Epithelial cell of proximal tubule (primary cell): ENCODE measurements around the gene SMAD3. TPM values are rescaled to one million over a fixed set of nuclear protein-coding genes. Genes with fewer than 3 reads are reported as not detected.

Source experiments
- DNase-seq: peaks from one replicate; pipeline ENCODE4 v3.0.0-alpha.2; 2011; ENCODE audit warnings: low read depth
- H3K4me3 ChIP-seq: 2 replicates; pipeline ENCODE4 v1.5.1; 2011; ENCODE audit warnings: low read depth, mild to moderate bottlenecking, low read length
- CTCF ChIP-seq: conservative IDR thresholded peaks from 2 replicates; pipeline ENCODE4 v1.5.1; 2012; ENCODE audit warnings: low read depth, mild to moderate bottlenecking, low read length
- total RNA-seq: library from RNA; depleted of rRNA; stranded (reverse); fragments of >200 nt; gene quantifications from 2 replicates; pipeline ENCODE4 v1.2.3, GENCODE V29; 2015

Gene SMAD3
- total RNA-seq, 1 donor from 2014 or later, result 97.4 TPM

DNA sequence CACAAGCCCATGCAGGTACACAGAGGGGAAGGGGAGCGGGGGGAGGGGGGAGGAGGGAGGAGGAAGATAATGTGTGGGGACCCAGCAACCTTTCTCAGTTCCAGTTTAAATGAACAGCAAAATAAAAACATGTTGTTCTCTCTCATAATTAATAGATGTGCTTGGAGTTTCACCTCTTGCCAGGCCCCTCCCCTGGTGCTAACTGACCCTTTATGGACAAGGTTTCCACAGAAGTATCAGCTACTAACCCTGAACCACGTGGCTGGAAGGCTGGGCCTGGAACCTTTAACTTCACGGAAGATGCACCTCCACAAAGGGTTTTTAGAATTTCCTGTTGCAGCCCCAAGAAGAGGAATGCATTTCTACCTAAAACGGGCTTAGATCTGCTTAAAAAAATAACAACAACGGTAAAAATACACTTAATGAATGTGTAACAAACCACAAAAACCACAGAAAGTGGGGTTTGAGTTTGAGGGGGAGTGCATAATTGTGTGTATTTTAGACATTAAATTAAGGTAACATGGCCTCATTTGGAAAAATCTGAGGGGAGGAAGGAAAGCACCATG lies 14.8 kb upstream of the SMAD3 start:
- no peak overlapping the region for H3K4me3 ChIP-seq
- DNase-seq, result no peak
- TF ChIP-seq CTCF, result no peak

- DNase-seq, result no peak
- no peak overlapping the region for H3K4me3 ChIP-seq
- no peak for TF ChIP-seq CTCF
Observed at GRCh38 chr15:67051088-67052045, 14.0 kb upstream of the SMAD3 start.

DNA sequence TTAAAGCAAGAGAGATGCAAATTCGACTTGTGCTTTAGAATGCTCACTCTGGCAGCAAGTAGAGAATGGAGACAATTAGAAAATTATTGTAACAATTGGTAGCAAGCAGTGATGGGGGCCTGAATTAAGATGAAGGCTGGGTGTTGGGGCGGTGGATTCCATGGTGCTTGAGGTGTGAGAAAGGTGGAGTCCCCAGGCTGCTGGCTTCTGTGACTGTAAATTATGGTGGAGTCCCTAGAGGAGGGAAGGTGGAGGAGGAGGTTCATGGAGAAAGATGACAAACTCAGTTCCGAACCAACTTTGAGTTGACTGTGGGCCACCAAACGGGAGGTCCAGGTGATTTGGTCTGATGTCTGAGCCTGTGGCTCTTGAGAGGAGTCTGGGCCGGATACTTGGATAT lies 10.7 kb upstream of the SMAD3 start:
- no peak for DNase-seq
- TF ChIP-seq CTCF, result no peak
- H3K4me3 ChIP-seq, result no peak overlapping the region

DNA sequence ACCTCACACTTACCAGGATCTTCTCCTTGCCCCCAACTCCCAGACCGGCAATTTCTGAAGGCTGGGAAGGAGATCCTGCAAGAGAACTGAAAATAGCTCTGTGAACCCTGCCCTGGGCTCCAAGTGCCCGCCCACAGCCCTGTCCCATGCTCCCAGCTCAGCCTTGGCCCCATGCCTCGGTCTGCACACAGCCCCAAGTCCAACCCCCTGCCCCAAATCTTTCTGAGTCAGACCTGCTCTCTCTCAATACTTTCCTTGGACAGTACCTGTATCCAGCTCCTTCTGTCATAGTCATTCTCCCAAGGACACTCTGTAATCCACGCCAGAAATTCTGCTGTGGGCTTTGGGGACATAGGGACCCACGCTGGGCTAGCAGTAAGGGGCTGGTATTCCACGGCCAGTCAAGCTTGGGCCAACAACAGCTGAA lies 6.3 kb upstream of the SMAD3 start:
- H3K4me3 ChIP-seq, result peak overlapping the region; percentile 51
- TF ChIP-seq CTCF, result no peak
- DNase-seq, result no peak

DNA sequence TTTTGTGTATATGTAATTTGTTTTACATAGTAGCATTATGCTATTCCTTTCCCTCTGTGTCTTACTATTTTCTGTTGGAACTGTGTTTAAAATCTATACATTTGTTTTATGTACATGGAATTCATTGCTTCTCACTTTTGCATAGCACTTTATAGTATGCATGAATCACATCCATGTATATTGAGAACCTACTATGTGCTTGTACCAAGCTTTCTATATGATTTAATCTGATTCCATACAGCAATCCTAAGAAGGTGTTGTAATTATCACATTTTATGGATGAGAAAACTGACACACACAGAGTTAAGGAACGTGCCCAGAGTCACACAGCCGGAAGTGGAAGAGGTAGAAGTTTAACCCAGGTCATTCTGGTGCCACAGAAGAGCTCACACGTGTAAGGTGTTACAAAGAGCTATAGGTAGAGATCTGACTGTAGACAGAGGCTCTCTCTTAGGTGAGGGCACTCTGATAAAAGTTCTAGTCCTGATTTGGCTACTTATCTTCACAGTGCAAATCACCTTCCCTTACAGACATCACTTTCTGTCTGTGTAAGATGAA lies 3.5 kb upstream of the SMAD3 start:
- no peak for DNase-seq
- no peak for TF ChIP-seq CTCF

DNA sequence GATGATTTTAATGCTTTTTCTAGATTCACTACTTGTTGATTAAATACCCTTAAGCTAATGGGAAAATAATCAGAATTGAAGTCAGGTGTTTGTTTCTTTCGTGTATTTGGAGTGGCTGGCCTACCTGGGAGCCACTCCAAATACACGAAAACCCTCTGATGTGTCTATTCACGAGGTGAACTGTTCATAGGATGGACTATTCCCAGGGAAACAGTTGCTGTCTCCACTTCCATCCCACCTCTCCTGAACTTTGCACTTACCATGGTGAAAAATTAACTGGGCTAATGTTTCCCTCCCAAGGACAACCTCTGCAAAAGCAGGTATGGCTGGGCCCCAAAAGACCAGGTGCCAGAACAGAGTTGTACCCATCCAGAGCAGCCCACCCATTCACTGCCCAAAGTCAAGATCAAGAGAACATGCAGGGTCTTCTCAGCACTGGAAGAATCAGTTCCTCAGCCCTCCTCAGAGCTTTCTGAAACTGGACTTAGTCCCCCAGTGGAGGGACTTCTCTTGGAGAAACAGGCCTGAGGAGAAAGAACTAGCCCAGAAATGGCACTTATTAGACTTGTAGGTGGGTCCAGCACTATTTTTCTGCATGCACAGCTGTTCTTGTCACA lies 2.9 kb upstream of the SMAD3 start:
- no peak for DNase-seq
- TF ChIP-seq CTCF, result peak; percentile 2
- H3K4me3 ChIP-seq, result no peak overlapping the region

More for the DNA sequence above, 3.5 kb upstream of the SMAD3 start:
- no peak overlapping the region for H3K4me3 ChIP-seq
